HCT116 (cell line): ENCODE data around the gene RYR3. TPM values are rescaled to one million over a fixed set of nuclear protein-coding genes. Genes with fewer than 3 reads are reported as not detected.

Experiments used
- ATAC-seq: fragments of 200-7000 bp; cut with Tn5 transposase; 2 replicates; pipeline ENCODE4 v1.9.1; 2020; ENCODE audit warnings: mild to moderate bottlenecking, moderate library complexity
- BruUV-seq: library from RNA; stranded (reverse); fragments of 400-500 nt; replicated peaks from 2 replicates; lab custom pipeline; 2021; lab: Mats Ljungman, UMichigan
- CTCF ChIA-PET: fragments of 300-600 bp; sonication (Branson Sonifier 250); formaldehyde crosslinking; loops from one replicate; lab custom pipeline; 2021; ENCODE audit warnings: antibody characterized with exemption; lab: Charles Lee
- POLR2A ChIA-PET: fragments of 300-600, 350-600 bp; sonication (Branson Sonifier 250); formaldehyde crosslinking; loops from one replicate; lab custom pipeline; 2021; ENCODE audit warnings: antibody characterized with exemption; lab: Charles Lee
- RAD21 ChIA-PET, 2 experiments: fragments of 300-600 bp; sonication (Branson Sonifier 250); formaldehyde crosslinking; loops; one replicate each; lab custom pipeline; 2023; ENCODE audit warnings: low total read pairs in 2 of 2; ENCODE audit not compliant: uncharacterized antibody in 2 of 2, unreplicated experiment in 2 of 2, low non-redundant PET in 1 of 2; lab: Charles Lee
- DNase-seq: peaks from one replicate; pipeline ENCODE4 v3.0.0-alpha.2; 2010; ENCODE audit warnings: low read depth, low spot score
- H2AFZ ChIP-seq: fragments of 200-600 bp; shearing (Covaris generic), sonication (generic); 2 replicates; pipeline ENCODE4 v1.6.1; 2017; ENCODE audit warnings: low read depth, mixed run types, mixed read lengths, antibody characterized with exemption, low read length; ENCODE audit not compliant: poor library complexity, severe bottlenecking
- H3K27ac ChIP-seq: 2 replicates; pipeline ENCODE4 v1.5.1; 2012; ENCODE audit warnings: low read depth, low read length
- H3K27me3 ChIP-seq: fragments of 200-600 bp; sonication (generic); 2 replicates; pipeline ENCODE4 v1.6.1; 2016; ENCODE audit warnings: mixed run types, low read length, mixed read lengths; ENCODE audit not compliant: insufficient read depth
- H3K36me3 ChIP-seq, 2 experiments: fragments of 200-500 bp in 1 of 2; fragments of 200-600 bp in 1 of 2; sonication (Bioruptor generic) in 1 of 2; sonication (generic) in 1 of 2; 2 replicates each; pipeline versions ENCODE4 v1.5.1 to v1.6.1; 2014 to 2016; ENCODE audit warnings: low read length in 2 of 2, inconsistent platforms in 1 of 2, mixed read lengths in 1 of 2, mixed run types in 1 of 2; ENCODE audit not compliant: insufficient read depth in 2 of 2, control insufficient read depth in 1 of 2
- H3K4me1 ChIP-seq, 2 experiments: fragments of 200-600 bp in 1 of 2; sonication (generic) in 1 of 2; 2 replicates each; pipeline versions ENCODE4 v1.5.1 to v1.6.1; 2012 to 2017; ENCODE audit warnings: low read length in 2 of 2, inconsistent platforms in 1 of 2, mild to moderate bottlenecking in 1 of 2, mixed read lengths in 1 of 2, mixed run types in 1 of 2, moderate library complexity in 1 of 2; ENCODE audit not compliant: insufficient read depth in 2 of 2, control insufficient read depth in 1 of 2
- H3K4me2 ChIP-seq: fragments of 200-600 bp; sonication (generic); 2 replicates; pipeline ENCODE4 v1.6.1; 2017; ENCODE audit warnings: mixed run types, low read length, mixed read lengths
- H3K4me3 ChIP-seq, 2 experiments: fragments of 200-600 bp in 1 of 2; sonication (generic) in 1 of 2; replicated peaks in 1 of 2; 2 replicates each; pipeline ENCODE4 v1.5.1; 2011 to 2016; ENCODE audit warnings: low read length in 2 of 2, control low read depth in 1 of 2, low read depth in 1 of 2, mild to moderate bottlenecking in 1 of 2, mixed read lengths in 1 of 2, mixed run types in 1 of 2
- H3K79me2 ChIP-seq: fragments of 200-600 bp; sonication (generic); 2 replicates; pipeline ENCODE4 v1.6.1; 2017; ENCODE audit warnings: mild to moderate bottlenecking, mixed run types, low read length, moderate library complexity, mixed read lengths; ENCODE audit not compliant: insufficient read depth
- H3K9ac ChIP-seq: fragments of 200-600 bp; sonication (generic); 2 replicates; pipeline ENCODE4 v1.6.1; 2016; ENCODE audit warnings: low read length, mixed read lengths
- H3K9me2 ChIP-seq: fragments of 200-600 bp; sonication (generic), shearing (Covaris generic); 2 replicates; pipeline ENCODE4 v1.6.1; 2017; ENCODE audit warnings: mixed run types, mild to moderate bottlenecking, moderate library complexity; ENCODE audit not compliant: insufficient read depth
- H3K9me3 ChIP-seq, 2 experiments: fragments of 200-500 bp in 1 of 2; fragments of 200-600 bp in 1 of 2; sonication (Bioruptor generic) in 1 of 2; sonication (generic) in 1 of 2; 2 replicates each; pipeline ENCODE4 v1.6.1; 2014 to 2017; ENCODE audit warnings: low read length in 2 of 2, mixed read lengths in 2 of 2, inconsistent platforms in 1 of 2, low read depth in 1 of 2, mild to moderate bottlenecking in 1 of 2, mixed run types in 1 of 2, moderate library complexity in 1 of 2; ENCODE audit not compliant: control insufficient read depth in 1 of 2, insufficient read depth in 1 of 2
- H4K20me1 ChIP-seq: fragments of 200-600 bp; sonication (generic), shearing (Covaris generic); 2 replicates; pipeline ENCODE4 v1.6.1; 2017; ENCODE audit warnings: mixed run types, mild to moderate bottlenecking, moderate library complexity; ENCODE audit not compliant: insufficient read depth
- ATF3 ChIP-seq: IDR thresholded peaks from 2 replicates; pipeline ENCODE4 v1.6.1; 2012
- CBX3 ChIP-seq: IDR thresholded peaks from 2 replicates; pipeline ENCODE4 v1.6.1; 2012; ENCODE audit warnings: low read depth
- CEBPB ChIP-seq: IDR thresholded peaks from 2 replicates; pipeline ENCODE4 v1.6.1; 2012; ENCODE audit warnings: low read depth
- EGR1 ChIP-seq: IDR thresholded peaks from 2 replicates; pipeline ENCODE4 v1.6.1; 2012; ENCODE audit warnings: low read depth
- ELF1 ChIP-seq: IDR thresholded peaks from 2 replicates; pipeline ENCODE4 v1.6.1; 2012; ENCODE audit warnings: low read depth, borderline replicate concordance
- EZH2 ChIP-seq: fragments of 200-600 bp; sonication (generic); IDR thresholded peaks from 2 replicates; pipeline ENCODE4 v1.6.1; 2017; ENCODE audit warnings: antibody characterized with exemption, mixed run types
- FOSL1 ChIP-seq: IDR thresholded peaks from 2 replicates; pipeline ENCODE4 v1.6.1; 2012; ENCODE audit warnings: low read depth
- JUND ChIP-seq: IDR thresholded peaks from 2 replicates; pipeline ENCODE4 v1.6.1; 2012
- POLR2A ChIP-seq: IDR thresholded peaks from 2 replicates; pipeline ENCODE4 v1.7.0; 2011; ENCODE audit warnings: borderline replicate concordance; ENCODE audit not compliant: insufficient read depth, insufficient read length; ENCODE audit errors: extremely low read depth
- SIN3A ChIP-seq: IDR thresholded peaks from 2 replicates; pipeline ENCODE4 v1.6.1; 2012; ENCODE audit warnings: low read depth
- SP1 ChIP-seq: IDR thresholded peaks from 2 replicates; pipeline ENCODE4 v1.6.1; 2012; ENCODE audit warnings: low read depth
- TCF7L2 ChIP-seq: IDR thresholded peaks from 2 replicates; pipeline ENCODE4 v1.7.0; 2011; ENCODE audit warnings: borderline replicate concordance, inconsistent platforms; ENCODE audit not compliant: insufficient read depth, insufficient read length; ENCODE audit errors: extremely low read depth
- ZFX ChIP-seq: fragments of 450-650 bp; IDR thresholded peaks from 2 replicates; pipeline ENCODE4 v1.6.1; 2017
- ZNF274 ChIP-seq: fragments of 200-500 bp; sonication (Bioruptor generic); IDR thresholded peaks from 2 replicates; pipeline ENCODE4 v1.6.1; 2014; ENCODE audit warnings: mild to moderate bottlenecking, low read depth, low read length, inconsistent platforms
- intact Hi-C: fragments of 100-400 bp; cut with micrococcal nuclease; formaldehyde crosslinking; loops from 2 replicates; pipeline ENCODE4 v1.10.0; 2022
- total RNA-seq: library from RNA; stranded (reverse); gene quantifications from one replicate; pipeline ENCODE4 v1.2.1, GENCODE V29; 2021; ENCODE audit not compliant: unreplicated experiment
- TF ChIP-seq, protein P1 (sequence below): IDR thresholded peaks from 2 replicates; pipeline ENCODE4 v1.6.1; 2012; ENCODE audit warnings: low read depth

Gene RYR3
- total RNA-seq, 1 experiment from 2014 or later, result not detected

DNA sequence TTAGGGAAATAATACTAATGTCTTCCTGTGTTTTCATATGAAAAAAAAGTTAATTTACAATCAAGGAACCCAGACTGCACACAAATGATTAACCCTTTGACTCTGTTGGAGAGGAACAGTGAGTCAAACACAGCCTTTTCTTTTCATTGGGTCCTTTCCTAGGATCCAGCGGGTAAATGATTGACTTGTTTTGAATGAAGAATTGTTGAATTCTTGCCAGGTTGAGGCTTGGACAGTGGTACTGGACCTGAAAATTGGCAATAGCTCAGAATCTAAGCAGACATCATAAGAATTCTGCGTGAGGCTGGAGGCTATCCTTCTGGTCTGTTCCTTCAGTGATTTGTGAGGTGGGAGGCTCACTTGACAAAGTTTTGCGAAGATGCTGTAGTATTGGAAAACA lies 143.0 kb downstream of the RYR3 start:
- RAD21 ChIA-PET, result no interaction called here
- H3K4me2 ChIP-seq, result no peak overlapping the region
- BruUV-seq, result no TSS peak
- no peaks in the 10 kb centered on the region for H3K79me2 ChIP-seq
- H3K4me3 ChIP-seq, result no peak overlapping the region
- H3K4me1 ChIP-seq, result no peaks in the 10 kb centered on the region
- CTCF ChIA-PET, result no interaction called here
- no peak overlapping the region for H2AFZ ChIP-seq
- TF ChIP-seq SIN3A (no peak), JUND (no peak), CEBPB (no peak), EGR1 (no peak), SP1 (no peak), ELF1 (no peak)
- no peak for DNase-seq
- no peaks in the 10 kb centered on the region for H4K20me1 ChIP-seq
- ATAC-seq, result no peak
- no peaks in the 10 kb centered on the region for H3K9me3 ChIP-seq
- no peaks in the 10 kb centered on the region for H3K9me2 ChIP-seq
- POLR2A ChIA-PET, result no interaction called here
- intact Hi-C loops, result no loop called here
- peaks cover 82% of the 10 kb centered on the region for H3K27me3 ChIP-seq
- H3K27ac ChIP-seq, result no peak overlapping the region
- no peak overlapping the region for H3K9ac ChIP-seq
- H3K36me3 ChIP-seq, result no peaks in the 10 kb centered on the region

GRCh38 chr15:33454346-33454745 lies 143.6 kb downstream of the RYR3 start:
- Histone ChIP-seq H3K9me3 (no peaks in the 10 kb centered on the region), H2AFZ (no peak overlapping the region), H3K4me1 (no peaks in the 10 kb centered on the region), H3K9ac (no peak overlapping the region), H3K36me3 (no peaks in the 10 kb centered on the region), H4K20me1 (no peaks in the 10 kb centered on the region), H3K4me2 (no peak overlapping the region), H3K4me3 (no peak overlapping the region), H3K9me2 (no peaks in the 10 kb centered on the region), H3K27me3 (peaks cover 82% of the 10 kb centered on the region), H3K27ac (no peak overlapping the region), H3K79me2 (no peaks in the 10 kb centered on the region)
- BruUV-seq, result no TSS peak
- no peak for ATAC-seq
- DNase-seq, result no peak
- intact Hi-C loops, result no loop called here
- TF ChIP-seq, protein P1, sequence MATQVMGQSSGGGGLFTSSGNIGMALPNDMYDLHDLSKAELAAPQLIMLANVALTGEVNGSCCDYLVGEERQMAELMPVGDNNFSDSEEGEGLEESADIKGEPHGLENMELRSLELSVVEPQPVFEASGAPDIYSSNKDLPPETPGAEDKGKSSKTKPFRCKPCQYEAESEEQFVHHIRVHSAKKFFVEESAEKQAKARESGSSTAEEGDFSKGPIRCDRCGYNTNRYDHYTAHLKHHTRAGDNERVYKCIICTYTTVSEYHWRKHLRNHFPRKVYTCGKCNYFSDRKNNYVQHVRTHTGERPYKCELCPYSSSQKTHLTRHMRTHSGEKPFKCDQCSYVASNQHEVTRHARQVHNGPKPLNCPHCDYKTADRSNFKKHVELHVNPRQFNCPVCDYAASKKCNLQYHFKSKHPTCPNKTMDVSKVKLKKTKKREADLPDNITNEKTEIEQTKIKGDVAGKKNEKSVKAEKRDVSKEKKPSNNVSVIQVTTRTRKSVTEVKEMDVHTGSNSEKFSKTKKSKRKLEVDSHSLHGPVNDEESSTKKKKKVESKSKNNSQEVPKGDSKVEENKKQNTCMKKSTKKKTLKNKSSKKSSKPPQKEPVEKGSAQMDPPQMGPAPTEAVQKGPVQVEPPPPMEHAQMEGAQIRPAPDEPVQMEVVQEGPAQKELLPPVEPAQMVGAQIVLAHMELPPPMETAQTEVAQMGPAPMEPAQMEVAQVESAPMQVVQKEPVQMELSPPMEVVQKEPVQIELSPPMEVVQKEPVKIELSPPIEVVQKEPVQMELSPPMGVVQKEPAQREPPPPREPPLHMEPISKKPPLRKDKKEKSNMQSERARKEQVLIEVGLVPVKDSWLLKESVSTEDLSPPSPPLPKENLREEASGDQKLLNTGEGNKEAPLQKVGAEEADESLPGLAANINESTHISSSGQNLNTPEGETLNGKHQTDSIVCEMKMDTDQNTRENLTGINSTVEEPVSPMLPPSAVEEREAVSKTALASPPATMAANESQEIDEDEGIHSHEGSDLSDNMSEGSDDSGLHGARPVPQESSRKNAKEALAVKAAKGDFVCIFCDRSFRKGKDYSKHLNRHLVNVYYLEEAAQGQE, result no peak
- TF ChIP-seq EGR1, result no peak
- no peak for TF ChIP-seq ELF1
- no peak for TF ChIP-seq CEBPB
- no peak for TF ChIP-seq POLR2A
- no peak for TF ChIP-seq ATF3
- TF ChIP-seq ZNF274, result no peak
- TF ChIP-seq ZFX, result no peak
- no peak for TF ChIP-seq TCF7L2
- no peak for TF ChIP-seq FOSL1
- no peak for TF ChIP-seq EZH2
- no peak for TF ChIP-seq CBX3
- RAD21 ChIA-PET, result no interaction called here
- POLR2A ChIA-PET, result no interaction called here
- CTCF ChIA-PET, result no interaction called here
